HAP-1 (cell line): ENCODE data around the gene BTBD16.

ENCODE experiments used
- DNase-seq, 2 experiments: peaks; one replicate each; pipeline ENCODE4 v3.0.0-alpha.2; 2016 to 2020; ENCODE audit warnings: low spot score in 2 of 2
- H3K27me3 ChIP-seq: fragments of 250-450 bp; sonication (Bioruptor Pico); 2 replicates; pipeline ENCODE4 v1.5.1; 2020; ENCODE audit warnings: low read depth, mild to moderate bottlenecking, moderate library complexity
- H3K36me3 ChIP-seq: fragments of 250-450 bp; sonication (Bioruptor Pico); replicated peaks from 2 replicates; pipeline ENCODE4 v1.5.1; 2020; ENCODE audit warnings: mild to moderate bottlenecking
- H3K4me1 ChIP-seq: fragments of 250-450 bp; sonication (Bioruptor Pico); 2 replicates; pipeline ENCODE4 v1.5.1; 2020; ENCODE audit warnings: mild to moderate bottlenecking
- H3K4me3 ChIP-seq: fragments of 250-450 bp; sonication (Bioruptor Pico); 2 replicates; pipeline ENCODE4 v1.5.1; 2020; ENCODE audit warnings: mild to moderate bottlenecking, moderate library complexity
- H3K9me3 ChIP-seq: fragments of 250-450 bp; sonication (Bioruptor Pico); 2 replicates; pipeline ENCODE4 v1.5.1; 2020; ENCODE audit warnings: mild to moderate bottlenecking, moderate library complexity
- in situ Hi-C: fragments of 300-500 bp; cut with MboI; formaldehyde crosslinking; loops from 3 replicates; pipeline ENCODE4 v1.14.3; 2020; ENCODE audit warnings: low sequenced_read_pairs, inconsistent platforms, mixed read lengths

Gene BTBD16

DNA sequence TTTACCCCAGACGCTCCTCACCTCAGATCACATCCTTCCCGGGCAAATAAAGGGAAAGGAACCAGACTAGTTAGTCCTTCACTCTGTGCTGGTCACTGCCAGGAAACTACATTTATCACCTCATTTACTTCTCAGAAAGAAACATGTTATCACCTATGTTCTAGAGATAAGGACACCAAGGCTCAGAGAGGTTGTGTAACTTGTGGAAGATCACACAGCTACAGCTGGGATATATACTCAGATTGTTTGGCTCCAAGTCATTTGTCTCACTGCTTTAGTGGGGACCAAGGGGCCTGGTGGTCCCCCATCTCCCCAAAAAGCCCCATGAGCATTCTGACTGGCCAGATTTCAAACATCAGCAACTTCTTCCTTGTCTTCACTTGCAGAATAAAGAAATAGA is 17.5 kb upstream of the BTBD16 start:
- Histone ChIP-seq H3K9me3 (no peaks in the 10 kb centered on the region), H3K36me3 (no peaks in the 10 kb centered on the region), H3K27me3 (no peaks in the 10 kb centered on the region), H3K4me3 (no peak overlapping the region), H3K4me1 (no peaks in the 10 kb centered on the region)
- in situ Hi-C loops = no loop called here
- DNase-seq = no peak

DNA sequence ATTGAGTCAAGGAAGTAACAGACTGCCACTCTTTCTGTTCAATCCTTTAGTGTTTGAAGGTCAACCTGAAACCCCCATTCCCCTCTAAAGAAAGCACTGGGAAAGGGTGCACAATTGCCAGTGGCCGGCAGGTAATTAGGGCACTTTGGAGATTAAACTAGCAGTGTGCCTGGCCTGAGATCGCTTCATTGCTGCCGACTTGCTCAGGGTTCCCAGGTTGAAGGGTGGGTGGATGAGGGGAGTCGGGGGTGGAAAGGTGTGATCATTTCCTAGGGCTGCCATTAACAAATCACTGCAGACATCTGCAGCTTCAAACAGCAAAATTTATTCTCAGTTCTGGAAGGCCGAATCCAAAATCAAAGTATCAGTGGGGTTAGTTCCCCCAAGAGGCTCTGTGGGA is 16.3 kb upstream of the BTBD16 start:
- Histone ChIP-seq H3K4me1 (no peaks in the 10 kb centered on the region), H3K36me3 (no peaks in the 10 kb centered on the region), H3K9me3 (no peaks in the 10 kb centered on the region), H3K4me3 (no peak overlapping the region), H3K27me3 (no peaks in the 10 kb centered on the region)
- in situ Hi-C loops = no loop called here
- DNase-seq = no peak

DNA sequence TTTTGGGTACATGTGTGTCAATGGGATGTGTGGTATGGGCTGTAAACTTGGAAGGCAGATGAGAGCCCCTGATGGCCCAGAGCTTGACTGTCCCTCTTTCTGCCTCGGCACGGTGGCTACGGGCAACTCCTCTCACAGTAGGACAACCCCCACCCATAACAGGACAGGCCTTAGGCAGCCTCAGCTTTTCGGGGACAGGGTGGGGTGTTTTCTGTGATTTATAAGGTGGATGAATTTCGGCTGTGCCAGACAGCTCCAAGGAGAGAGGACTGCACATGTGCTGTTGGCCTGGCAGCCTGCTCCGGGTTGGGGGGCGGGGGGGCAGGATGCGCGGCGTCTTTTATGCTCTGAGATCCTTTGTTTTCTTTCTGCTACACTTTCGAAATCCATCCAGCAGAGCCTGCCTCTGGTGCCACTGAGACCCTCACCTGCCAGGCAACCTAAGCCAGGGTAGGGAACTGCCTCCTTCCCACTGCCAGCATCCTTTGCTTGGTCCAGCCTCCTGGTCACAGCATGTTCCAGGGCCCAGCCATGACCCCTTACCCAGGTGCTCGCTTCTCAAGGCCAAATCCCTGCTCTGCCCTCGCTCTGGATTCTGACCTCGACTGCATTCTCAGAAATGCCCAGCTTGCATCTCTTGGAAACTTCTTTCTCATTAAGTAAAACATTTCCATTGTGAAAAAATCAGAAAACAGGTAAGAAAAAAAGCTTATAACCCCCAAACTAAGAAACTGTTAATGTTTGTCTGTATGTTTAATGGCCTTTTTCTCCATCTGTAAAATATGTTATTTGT is 15.4 kb upstream of the BTBD16 start:
- no peak overlapping the region for H3K4me3 ChIP-seq
- in situ Hi-C loops = no loop called here

DNA sequence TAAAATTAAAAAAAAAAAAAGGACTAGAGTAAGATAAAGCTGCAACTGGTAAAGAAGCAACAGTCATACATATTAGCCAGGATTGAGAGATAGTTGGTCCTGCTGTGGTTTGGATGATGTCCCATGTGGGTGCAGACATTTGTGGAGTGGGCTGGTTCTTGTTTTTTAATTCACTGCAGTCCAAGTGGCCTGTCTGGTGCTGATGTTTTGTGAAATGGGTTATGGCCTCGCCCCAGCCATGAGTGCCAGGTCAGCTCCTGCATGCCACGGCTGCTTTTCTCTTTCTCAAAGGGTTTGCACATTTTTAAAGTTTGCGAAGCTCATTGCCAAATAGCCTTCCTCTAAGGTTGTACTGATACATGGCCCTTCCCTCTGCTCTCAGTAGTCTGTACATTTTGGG is 14.1 kb upstream of the BTBD16 start:
- DNase-seq = no peak
- no peaks in the 10 kb centered on the region for H3K36me3 ChIP-seq
- no peaks in the 10 kb centered on the region for H3K9me3 ChIP-seq
- H3K4me3 ChIP-seq = no peak overlapping the region
- H3K27me3 ChIP-seq = no peaks in the 10 kb centered on the region
- no peaks in the 10 kb centered on the region for H3K4me1 ChIP-seq
- in situ Hi-C loops = no loop called here

More for the DNA sequence above, 15.4 kb upstream of the BTBD16 start:
- Histone ChIP-seq H3K36me3 (no peaks in the 10 kb centered on the region), H3K9me3 (no peaks in the 10 kb centered on the region), H3K27me3 (no peaks in the 10 kb centered on the region), H3K4me1 (no peaks in the 10 kb centered on the region)
- no peak for DNase-seq

DNA sequence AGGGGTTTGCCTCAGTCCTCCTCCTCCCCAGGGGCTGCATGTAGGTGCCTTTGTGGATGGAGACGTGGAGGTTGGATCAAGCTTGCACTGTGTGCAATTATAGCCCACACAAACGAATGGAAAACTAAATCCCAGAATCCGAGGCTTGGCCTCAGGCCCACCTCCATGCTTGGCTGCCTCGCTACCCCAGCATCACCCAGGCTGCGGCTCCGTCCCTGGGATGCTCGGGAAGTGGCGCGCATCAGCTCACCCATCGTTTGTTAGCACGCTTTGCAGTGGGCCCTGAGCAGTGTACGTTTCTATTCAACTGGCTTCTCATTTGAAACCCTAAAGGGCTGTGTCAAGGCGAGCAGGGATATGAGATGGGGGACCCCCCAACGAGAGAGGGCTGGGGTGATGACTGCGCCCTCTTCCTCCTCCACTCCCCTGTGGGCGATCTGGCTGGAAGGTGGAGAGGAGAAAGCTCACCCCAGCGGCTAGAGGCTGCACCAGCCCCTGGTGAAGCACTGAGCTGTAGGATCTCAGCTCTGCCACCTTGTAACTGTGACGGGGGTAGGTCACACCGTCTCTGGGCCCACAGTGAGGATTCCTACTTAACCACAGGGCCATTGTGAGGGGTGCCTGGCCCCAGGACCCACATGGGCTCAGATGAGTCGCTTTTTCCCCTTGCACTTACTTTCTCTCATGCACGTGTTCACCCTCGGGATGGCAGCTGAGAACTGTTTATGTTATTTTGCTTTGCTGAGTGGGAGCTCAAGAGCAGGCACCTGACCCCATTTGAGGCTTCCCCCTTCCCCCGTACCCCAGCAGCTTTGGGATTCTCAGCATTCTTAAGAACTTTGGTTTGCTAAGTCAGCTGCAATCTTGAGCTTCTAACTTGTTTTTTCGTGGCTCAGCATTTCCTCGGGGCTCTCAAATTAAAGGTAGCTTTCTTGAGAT is 12.7 kb upstream of the BTBD16 start:
- Histone ChIP-seq H3K4me1 (no peaks in the 10 kb centered on the region), H3K36me3 (no peaks in the 10 kb centered on the region), H3K9me3 (peaks cover 10% of the 10 kb centered on the region), H3K4me3 (no peak overlapping the region), H3K27me3 (no peaks in the 10 kb centered on the region)
- in situ Hi-C loops = no loop called here
- DNase-seq = no peak

DNA sequence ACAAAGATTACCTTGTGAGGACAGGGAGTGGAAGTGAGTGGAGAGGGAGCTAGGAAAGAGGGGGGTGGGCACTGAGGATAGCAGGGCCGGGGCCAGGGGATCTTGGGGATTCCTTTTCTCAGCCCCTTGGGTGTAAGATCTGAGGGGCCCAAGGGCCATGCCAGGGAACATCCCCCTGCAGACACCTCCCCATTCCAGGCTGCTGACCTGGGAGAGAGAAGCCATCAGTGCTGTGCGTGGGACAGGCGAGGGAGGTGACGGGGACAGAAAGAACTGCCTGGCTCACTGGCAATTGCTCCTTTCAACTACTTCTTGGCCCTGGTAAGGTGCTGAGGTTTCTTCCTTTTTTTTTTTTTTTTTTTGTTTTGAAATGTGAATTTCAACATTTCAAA is 12.0 kb upstream of the BTBD16 start:
- no peak for DNase-seq
- Histone ChIP-seq H3K27me3 (no peaks in the 10 kb centered on the region), H3K36me3 (no peaks in the 10 kb centered on the region), H3K4me3 (no peak overlapping the region), H3K9me3 (peaks cover 10% of the 10 kb centered on the region), H3K4me1 (no peaks in the 10 kb centered on the region; the same call in 1 of the 2 replicates)
- in situ Hi-C loops = no loop called here

DNA sequence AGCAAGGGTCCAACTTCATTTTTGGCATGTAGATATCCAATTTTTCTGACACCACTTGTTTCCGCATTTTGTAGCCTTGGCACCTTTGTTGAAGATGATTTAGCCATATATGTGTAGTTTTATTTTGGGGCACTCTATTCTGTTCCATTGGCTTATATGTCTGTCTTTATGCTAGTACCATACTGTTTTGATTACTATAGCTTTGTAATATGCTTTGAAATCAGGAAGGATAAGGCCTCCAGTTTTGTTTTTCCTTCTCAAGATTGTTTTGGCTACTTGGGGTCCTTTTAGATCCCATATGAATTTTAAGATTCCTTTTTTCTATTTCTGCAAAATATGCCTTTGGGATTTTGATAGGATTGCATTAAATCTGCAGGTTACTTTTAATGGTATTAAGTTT is 9.5 kb upstream of the BTBD16 start:
- Histone ChIP-seq H3K27me3 (no peaks in the 10 kb centered on the region), H3K9me3 (peaks cover 10% of the 10 kb centered on the region), H3K36me3 (no peaks in the 10 kb centered on the region), H3K4me1 (no peaks in the 10 kb centered on the region; the same call in none of the 2 replicates), H3K4me3 (no peak overlapping the region)
- in situ Hi-C loops = no loop called here
- DNase-seq = no peak

DNA sequence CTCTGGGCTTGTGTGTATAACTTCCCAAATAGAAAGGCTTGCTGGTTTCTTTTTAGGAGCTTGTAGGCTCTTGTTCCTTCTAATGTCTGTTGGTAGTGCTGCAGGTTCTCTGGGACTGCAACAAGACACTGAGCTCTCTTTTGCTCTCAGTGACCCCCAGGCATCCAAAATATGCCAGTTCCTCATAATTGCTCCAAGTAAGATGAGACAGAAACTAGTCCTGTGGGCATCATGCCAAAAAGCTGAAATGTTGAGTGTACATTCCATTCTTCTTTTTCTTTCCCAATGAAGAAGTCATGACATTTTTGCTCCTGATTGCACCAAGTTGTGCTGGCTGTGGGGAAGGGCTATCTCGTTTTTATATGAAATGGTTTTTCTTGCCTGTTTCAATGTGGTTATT is 7.1 kb upstream of the BTBD16 start:
- no peak overlapping the region for H3K4me3 ChIP-seq
- no peaks in the 10 kb centered on the region; the same call in none of the 2 replicates for H3K4me1 ChIP-seq
- in situ Hi-C loops = no loop called here
- DNase-seq = no peak
- no peaks in the 10 kb centered on the region for H3K36me3 ChIP-seq
- H3K9me3 ChIP-seq = peaks cover 10% of the 10 kb centered on the region
- no peaks in the 10 kb centered on the region for H3K27me3 ChIP-seq

DNA sequence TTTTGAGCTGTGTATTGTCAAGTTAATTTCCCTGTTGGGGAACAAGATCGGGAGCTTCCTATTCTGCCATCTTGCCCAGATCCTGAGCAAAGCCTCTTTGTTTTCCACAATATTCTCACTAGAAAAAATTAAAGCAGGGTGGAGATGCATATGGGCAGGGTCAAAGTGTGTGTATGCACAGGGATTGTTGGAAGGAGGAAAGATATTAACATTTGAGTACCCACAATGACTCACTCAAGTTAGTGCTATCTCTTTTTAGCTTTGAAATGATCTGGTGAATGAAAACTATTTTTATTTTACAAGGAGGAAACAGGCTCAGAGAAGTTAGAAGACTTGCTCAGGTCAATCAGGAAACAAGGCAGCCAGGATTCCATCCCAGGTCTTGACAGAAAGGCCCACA is 6.7 kb upstream of the BTBD16 start:
- H3K36me3 ChIP-seq = no peaks in the 10 kb centered on the region
- no peak overlapping the region for H3K4me3 ChIP-seq
- H3K4me1 ChIP-seq = no peaks in the 10 kb centered on the region; the same call in none of the 2 replicates
- DNase-seq = no peak
- H3K9me3 ChIP-seq = peaks cover 10% of the 10 kb centered on the region
- in situ Hi-C loops = no loop called here
- H3K27me3 ChIP-seq = no peaks in the 10 kb centered on the region

DNA sequence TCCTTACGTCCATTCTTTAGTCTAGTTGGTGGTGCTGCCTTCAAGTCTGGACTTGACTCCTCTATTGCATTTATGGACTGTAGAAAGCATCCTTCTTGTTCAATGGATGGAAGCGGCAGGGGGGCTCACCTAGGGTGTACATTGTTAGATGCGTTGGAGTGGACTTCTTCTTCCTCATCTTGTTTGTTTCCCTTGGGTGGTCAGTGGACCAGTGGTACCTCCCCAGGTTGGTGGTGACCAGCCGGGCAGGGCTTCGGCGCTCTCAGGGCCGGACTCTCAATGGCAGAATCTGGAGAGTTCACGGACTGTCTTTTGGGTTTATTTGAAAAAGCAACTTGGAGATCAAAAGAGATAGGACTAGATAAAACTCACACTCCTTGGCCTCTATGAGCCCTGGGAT is 6.2 kb upstream of the BTBD16 start:
- H3K36me3 ChIP-seq = no peaks in the 10 kb centered on the region
- no peak for DNase-seq
- H3K27me3 ChIP-seq = no peaks in the 10 kb centered on the region
- H3K4me3 ChIP-seq = no peak overlapping the region
- peaks cover 10% of the 10 kb centered on the region for H3K9me3 ChIP-seq
- in situ Hi-C loops = no loop called here
- no peaks in the 10 kb centered on the region; the same call in none of the 2 replicates for H3K4me1 ChIP-seq

DNA sequence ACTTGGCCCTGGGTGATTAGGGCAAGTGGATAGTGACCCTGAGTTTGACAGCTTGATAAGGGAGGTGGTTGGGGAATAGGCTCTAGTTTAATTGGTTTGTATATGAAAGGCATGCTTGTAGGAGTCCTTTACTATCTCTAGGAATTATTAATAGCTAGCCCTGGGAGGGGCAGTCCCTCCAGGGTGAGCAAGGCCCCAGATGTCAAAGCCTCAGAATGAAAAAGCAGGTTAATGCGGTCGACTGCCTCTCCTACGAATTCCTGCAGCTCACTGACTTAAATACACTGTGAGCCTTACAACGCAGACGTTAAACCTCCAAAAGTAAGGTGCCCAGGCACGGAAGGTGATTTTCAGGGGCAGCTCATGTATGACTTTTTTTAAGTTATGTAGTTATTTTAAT is 5.2 kb upstream of the BTBD16 start:
- H3K9me3 ChIP-seq = peaks cover 10% of the 10 kb centered on the region
- no peak for DNase-seq
- no peaks in the 10 kb centered on the region for H3K36me3 ChIP-seq
- no peaks in the 10 kb centered on the region; the same call in none of the 2 replicates for H3K4me1 ChIP-seq
- in situ Hi-C loops = no loop called here
- H3K4me3 ChIP-seq = no peak overlapping the region
- H3K27me3 ChIP-seq = no peaks in the 10 kb centered on the region

DNA sequence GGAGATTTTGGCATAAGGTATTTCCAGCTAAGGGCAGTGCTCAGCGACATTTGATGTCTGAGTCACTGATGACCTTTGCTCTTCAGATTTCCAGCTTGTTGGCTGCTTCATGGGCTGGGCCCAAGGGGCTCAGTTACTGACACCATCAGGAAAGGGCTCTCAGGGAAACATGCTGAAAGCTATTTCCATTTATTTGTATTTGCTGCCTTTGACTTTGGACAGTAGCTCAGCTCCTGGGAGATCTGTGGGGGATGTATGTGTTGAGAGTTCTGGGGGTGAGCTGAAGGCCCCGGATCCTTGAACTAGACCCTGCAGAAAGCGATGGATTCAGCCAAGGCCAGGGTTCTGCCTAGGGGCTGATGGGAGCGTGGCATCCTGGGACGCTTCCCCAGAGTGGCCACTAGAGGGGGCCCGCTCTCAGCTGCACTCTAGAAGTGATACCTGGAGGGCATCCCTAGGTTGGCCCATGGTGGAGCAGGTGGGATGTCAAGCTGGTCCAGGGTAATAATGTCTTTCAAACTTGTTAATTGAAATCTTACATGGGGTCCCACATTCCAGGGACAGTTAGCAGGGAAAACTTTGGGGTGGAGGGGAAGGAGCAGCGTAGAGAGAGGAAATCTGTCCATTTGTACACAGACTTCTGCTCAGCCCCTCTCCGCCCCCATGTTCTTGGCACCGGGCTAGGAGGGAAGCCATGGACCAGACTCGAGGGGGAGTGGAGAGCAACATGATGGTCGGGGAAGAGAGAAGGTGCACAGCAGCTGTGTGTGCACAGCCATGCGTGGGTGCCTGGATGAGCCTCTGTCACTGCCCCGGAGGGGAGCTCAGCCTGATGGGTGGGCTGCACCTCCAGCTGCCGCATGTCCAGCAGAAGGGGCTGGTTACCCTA is 3.0 kb upstream of the BTBD16 start:
- H3K4me1 ChIP-seq = no peaks in the 10 kb centered on the region; the same call in none of the 2 replicates
- DNase-seq = peak; percentile 34 to 73

DNA sequence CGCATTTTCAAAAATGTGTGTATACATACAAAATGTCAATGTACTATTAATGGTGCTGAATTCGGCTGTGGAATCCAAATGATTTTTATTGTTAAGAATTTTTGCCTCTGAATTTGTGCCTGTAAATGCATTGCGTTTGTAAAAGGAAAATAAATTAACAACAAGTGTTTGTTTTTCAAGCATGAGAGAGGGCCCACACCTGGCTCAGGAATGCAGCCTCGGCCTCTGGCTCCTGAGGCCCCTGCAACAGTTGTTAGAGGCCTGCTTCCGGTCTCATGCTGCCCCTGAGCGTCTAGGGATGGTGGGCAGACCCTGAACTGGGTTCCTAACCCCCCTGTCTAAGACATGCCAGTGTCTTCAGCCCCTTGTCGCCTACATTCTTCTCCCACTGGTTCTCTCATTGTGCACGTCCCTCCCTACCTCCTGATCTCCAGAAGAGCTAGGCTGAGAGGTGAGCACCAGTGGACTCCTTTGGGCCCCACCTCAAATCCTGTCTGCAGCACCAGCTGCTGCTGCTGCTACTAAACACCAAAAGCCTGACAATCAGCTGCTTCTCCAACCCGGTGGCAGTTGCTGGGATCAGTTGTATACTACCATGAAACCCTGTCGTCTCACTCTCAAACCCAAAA is 1.9 kb upstream of the BTBD16 start:
- in situ Hi-C loops = no loop called here
- Histone ChIP-seq H3K36me3 (no peaks in the 10 kb centered on the region), H3K9me3 (no peaks in the 10 kb centered on the region), H3K4me1 (no peaks in the 10 kb centered on the region; the same call in 1 of the 2 replicates), H3K27me3 (no peaks in the 10 kb centered on the region), H3K4me3 (no peak overlapping the region)
- no peak for DNase-seq

More for the DNA sequence above, 3.0 kb upstream of the BTBD16 start:
- Histone ChIP-seq H3K27me3 (no peaks in the 10 kb centered on the region), H3K9me3 (peaks cover 2% of the 10 kb centered on the region; the same call in 1 of the 2 replicates), H3K4me3 (no peak overlapping the region), H3K36me3 (no peaks in the 10 kb centered on the region)
- in situ Hi-C loops = no loop called here
